ENCODE data around the gene U2AF1L4.

DNA sequence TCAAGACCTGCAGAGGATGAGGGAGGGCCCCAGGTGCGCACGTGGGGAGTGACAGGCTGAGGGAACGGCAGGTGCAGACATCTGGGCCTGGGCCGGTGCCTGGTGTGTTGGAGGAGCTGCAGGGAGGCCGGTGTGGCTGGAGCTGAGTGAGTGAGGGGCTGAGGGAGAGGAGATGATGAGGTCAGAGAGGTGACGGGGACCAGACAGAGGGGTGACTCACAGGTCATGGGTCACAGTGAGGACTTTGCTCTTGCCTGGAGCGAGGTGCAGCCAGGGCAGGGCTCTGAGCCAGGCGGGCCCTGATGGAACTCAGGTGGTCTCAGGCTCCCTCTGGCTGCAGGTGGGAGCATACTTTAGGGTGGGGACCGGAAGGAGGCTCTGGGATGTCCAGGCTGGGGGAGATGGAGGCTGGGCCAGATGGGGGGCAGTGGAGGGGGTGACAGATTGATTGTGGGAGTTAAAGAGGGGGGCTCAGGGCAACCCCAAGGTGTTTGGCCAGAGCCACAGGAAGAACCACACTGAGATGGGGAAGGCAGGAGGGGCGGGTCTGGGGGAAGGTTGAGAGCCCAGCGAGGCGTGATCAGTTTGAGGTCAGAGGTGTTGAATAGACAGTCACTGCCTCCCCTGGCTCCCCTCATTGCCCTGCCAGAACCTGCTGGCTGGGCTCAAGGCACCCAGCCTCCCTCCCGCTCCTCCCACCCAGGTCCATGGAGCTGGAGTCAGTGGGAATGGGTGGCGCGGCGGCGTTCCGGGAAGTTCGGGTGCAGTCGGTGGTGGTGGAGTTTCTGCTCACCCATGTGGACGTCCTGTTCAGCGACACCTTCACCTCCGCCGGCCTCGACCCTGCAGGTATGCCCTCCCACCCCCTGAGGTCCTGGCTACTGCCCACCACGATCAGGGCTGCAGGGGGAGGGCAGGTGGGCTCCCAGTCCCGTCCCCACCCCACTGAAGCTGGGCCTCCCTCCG, 38.5 kb upstream of the U2AF1L4 start:
- no peak for TF ChIP-seq POLR2AphosphoS5 (IDR thresholded peaks at IDR 0.05; ENCODE audit: insufficient read depth in 1 of 2, low read depth in 1 of 2)
- TF ChIP-seq, protein P1, sequence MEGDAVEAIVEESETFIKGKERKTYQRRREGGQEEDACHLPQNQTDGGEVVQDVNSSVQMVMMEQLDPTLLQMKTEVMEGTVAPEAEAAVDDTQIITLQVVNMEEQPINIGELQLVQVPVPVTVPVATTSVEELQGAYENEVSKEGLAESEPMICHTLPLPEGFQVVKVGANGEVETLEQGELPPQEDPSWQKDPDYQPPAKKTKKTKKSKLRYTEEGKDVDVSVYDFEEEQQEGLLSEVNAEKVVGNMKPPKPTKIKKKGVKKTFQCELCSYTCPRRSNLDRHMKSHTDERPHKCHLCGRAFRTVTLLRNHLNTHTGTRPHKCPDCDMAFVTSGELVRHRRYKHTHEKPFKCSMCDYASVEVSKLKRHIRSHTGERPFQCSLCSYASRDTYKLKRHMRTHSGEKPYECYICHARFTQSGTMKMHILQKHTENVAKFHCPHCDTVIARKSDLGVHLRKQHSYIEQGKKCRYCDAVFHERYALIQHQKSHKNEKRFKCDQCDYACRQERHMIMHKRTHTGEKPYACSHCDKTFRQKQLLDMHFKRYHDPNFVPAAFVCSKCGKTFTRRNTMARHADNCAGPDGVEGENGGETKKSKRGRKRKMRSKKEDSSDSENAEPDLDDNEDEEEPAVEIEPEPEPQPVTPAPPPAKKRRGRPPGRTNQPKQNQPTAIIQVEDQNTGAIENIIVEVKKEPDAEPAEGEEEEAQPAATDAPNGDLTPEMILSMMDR (IDR thresholded peaks at IDR 0.05): no peak
